PC-9 (cell line): ENCODE measurements around the gene ARSI. TPM values are rescaled to one million over a fixed set of nuclear protein-coding genes. Genes with fewer than 3 reads are reported as not detected.

Source experiments
- BruUV-seq: library from RNA; stranded (reverse); fragments of 400-500 nt; replicated peaks from 2 replicates; lab custom pipeline; 2021; lab: Mats Ljungman, UMichigan
- CTCF ChIA-PET: fragments of 300-600 bp; sonication (Branson Sonifier 250); formaldehyde crosslinking; loops from one replicate; lab custom pipeline; 2022; ENCODE audit warnings: antibody characterized with exemption; lab: Charles Lee
- POLR2A ChIA-PET: fragments of 300-600 bp; sonication (Branson Sonifier 250); formaldehyde crosslinking; loops from one replicate; lab custom pipeline; 2022; ENCODE audit warnings: antibody characterized with exemption; ENCODE audit not compliant: unreplicated experiment; lab: Charles Lee
- DNase-seq, 2 experiments: peaks; one replicate each; pipeline versions ENCODE4 v3.0.0 to v3.0.0-alpha.2; 2015 to 2022; ENCODE audit warnings: mixed read lengths in 1 of 2
- H2AFZ ChIP-seq: fragments of 200-600 bp; sonication (generic); 2 replicates; pipeline ENCODE4 v1.8.1; 2017; ENCODE audit warnings: antibody characterized with exemption
- H3F3A ChIP-seq: fragments of 200-600 bp; sonication (generic); 2 replicates; pipeline ENCODE4 v1.8.1; 2017; ENCODE audit warnings: antibody characterized with exemption, mild to moderate bottlenecking, low read depth; ENCODE audit not compliant: insufficient read depth
- H3K27ac ChIP-seq: fragments of 200-600 bp; sonication (generic); 2 replicates; pipeline ENCODE4 v1.6.1; 2016; ENCODE audit warnings: mixed run types
- H3K27me3 ChIP-seq: fragments of 200-600 bp; sonication (generic); 2 replicates; pipeline ENCODE4 v1.6.1; 2016; ENCODE audit warnings: low read depth, mixed run types; ENCODE audit not compliant: insufficient read depth
- H3K36me3 ChIP-seq: fragments of 200-600 bp; sonication (generic); 2 replicates; pipeline ENCODE4 v1.6.1; 2016; ENCODE audit warnings: low read depth, mixed run types
- H3K4me1 ChIP-seq: fragments of 200-600 bp; sonication (generic); replicated peaks from 2 replicates; pipeline ENCODE4 v1.6.1; 2016; ENCODE audit warnings: mixed run types; ENCODE audit not compliant: insufficient read depth
- H3K4me2 ChIP-seq: fragments of 200-600 bp; sonication (generic); 2 replicates; pipeline ENCODE4 v1.6.1; 2017; ENCODE audit warnings: mixed run types
- H3K4me3 ChIP-seq: fragments of 200-600 bp; sonication (generic); 2 replicates; pipeline ENCODE4 v1.6.1; 2016; ENCODE audit warnings: mixed run types
- H3K79me2 ChIP-seq: fragments of 200-600 bp; sonication (generic); 2 replicates; pipeline ENCODE4 v1.6.1; 2017; ENCODE audit warnings: low read depth, mixed run types
- H3K9me2 ChIP-seq: fragments of 200-600 bp; sonication (generic); 2 replicates; pipeline ENCODE4 v1.8.1; 2017; ENCODE audit warnings: mild to moderate bottlenecking; ENCODE audit not compliant: insufficient read depth
- H3K9me3 ChIP-seq: fragments of 200-600 bp; sonication (generic); 2 replicates; pipeline ENCODE4 v1.8.1; 2016; ENCODE audit warnings: low read depth; ENCODE audit not compliant: insufficient read depth
- H4K20me1 ChIP-seq: fragments of 200-600 bp; sonication (generic); 2 replicates; pipeline ENCODE4 v1.8.1; 2017; ENCODE audit not compliant: insufficient read depth
- CTCF ChIP-seq: fragments of 200-600 bp; sonication (generic); conservative IDR thresholded peaks from 2 replicates; pipeline ENCODE4 v1.6.1; 2017; ENCODE audit warnings: mixed run types, antibody characterized with exemption, mild to moderate bottlenecking, moderate library complexity
- EZH2 ChIP-seq: fragments of 200-600 bp; sonication (generic); IDR thresholded peaks from 2 replicates; pipeline ENCODE4 v1.8.0; 2017; ENCODE audit warnings: antibody characterized with exemption, low read depth
- intact Hi-C: fragments of 100-400 bp; cut with micrococcal nuclease; formaldehyde crosslinking; loops from one replicate; pipeline ENCODE4 v1.10.0; 2022; ENCODE audit not compliant: unreplicated experiment
- total RNA-seq: library from RNA; stranded (reverse); gene quantifications from 2 replicates; pipeline ENCODE4 v1.2.3, GENCODE V29; 2021

ARSI gene
- total RNA-seq, 1 experiment from 2014 or later, result 2.6 TPM

DNA sequence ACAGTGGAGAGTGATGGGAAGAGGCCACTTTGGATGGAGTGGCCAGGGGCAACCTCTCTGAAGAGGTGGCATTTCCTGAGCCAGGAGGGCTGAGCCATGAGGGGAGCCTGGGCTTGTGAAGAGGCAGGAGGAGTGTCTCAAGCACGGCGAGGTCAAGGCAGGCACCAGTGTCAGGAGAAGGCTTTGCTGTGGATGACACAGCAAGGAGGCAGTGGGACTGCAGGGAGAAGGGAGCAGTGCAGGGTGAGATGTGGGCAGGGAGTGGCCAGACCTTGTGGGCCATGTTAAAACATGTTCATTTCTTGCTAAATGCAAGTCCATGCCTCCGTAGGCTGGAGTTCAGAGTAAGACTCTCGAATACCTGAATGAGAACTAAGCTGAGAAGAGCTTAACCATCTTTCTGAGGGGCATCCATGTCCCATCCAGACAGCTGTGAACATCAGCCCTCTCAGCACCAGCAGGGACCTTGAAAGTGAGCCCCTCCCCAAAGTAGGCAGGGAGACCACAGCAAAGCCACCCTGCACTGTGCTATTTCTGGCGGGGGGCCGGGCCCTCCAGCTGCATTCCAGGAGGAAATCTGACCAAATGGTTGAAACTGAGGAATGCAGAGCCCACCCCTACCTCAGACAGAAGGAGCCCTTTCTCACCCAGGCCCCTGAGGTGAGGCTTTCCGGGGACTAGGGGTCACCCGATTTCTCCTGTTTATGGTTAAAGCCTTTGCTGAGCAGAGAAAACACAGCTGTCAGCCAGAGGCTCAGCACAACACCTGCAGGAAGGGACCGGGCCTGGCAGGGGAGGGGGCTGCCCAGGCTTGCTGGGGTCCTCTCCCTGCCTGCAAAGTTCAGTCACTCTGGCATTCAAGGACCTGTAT lies 16.1 kb upstream of the ARSI start:
- Histone ChIP-seq H2AFZ (no peak overlapping the region), H3K9me2 (no peaks in the 10 kb centered on the region), H3K4me3 (no peak overlapping the region), H3K9me3 (no peaks in the 10 kb centered on the region), H3K27me3 (no peaks in the 10 kb centered on the region), H3K4me1 (peaks cover 70% of the 10 kb centered on the region), H3K27ac (peak overlapping the region; percentile 81), H3F3A (peaks cover 56% of the 10 kb centered on the region), H3K79me2 (no peaks in the 10 kb centered on the region), H3K36me3 (no peaks in the 10 kb centered on the region), H4K20me1 (no peaks in the 10 kb centered on the region), H3K4me2 (peak overlapping the region; percentile 68)
- no TSS peak for BruUV-seq
- CTCF ChIA-PET, result no interaction called here
- intact Hi-C loops, result no loop called here
- TF ChIP-seq EZH2 (no peak), CTCF (no peak)
- POLR2A ChIA-PET, result interaction anchor here (0.7 kb wide), 1 partner anchor 99 kb away, joined by 17 read pairs; no protein-coding TSS in a partner anchor
- DNase-seq, result no peak

- intact Hi-C loops, result no loop called here
- ChIA-PET POLR2A (interaction anchor here (0.5 to 0.6 kb wide), 2 partner anchors 9 to 25 kb away, joined by 3 to 4 read pairs; no protein-coding TSS in a partner anchor), CTCF (interaction anchor here (0.6 to 1.3 kb wide), 2 partner anchors 14 to 24 kb away, joined by 3 read pairs; no protein-coding TSS in a partner anchor)
- Histone ChIP-seq H3K4me1 (peaks cover 59% of the 10 kb centered on the region), H3K9me2 (no peaks in the 10 kb centered on the region), H3K27ac (peak overlapping the region; percentile 89), H3K79me2 (no peaks in the 10 kb centered on the region), H3F3A (peaks cover 51% of the 10 kb centered on the region), H3K27me3 (no peaks in the 10 kb centered on the region), H3K36me3 (no peaks in the 10 kb centered on the region), H3K9me3 (no peaks in the 10 kb centered on the region), H3K4me3 (no peak overlapping the region), H2AFZ (no peak overlapping the region), H3K4me2 (peak overlapping the region; percentile 68), H4K20me1 (no peaks in the 10 kb centered on the region)
- TSS peak; percentile 91 for BruUV-seq
- peak; percentile 94 to 97 for DNase-seq
- no peak for TF ChIP-seq EZH2
- no peak for TF ChIP-seq CTCF
Measured at GRCh38 chr5:150317048-150318003, 14.6 kb upstream of the ARSI start.

DNA sequence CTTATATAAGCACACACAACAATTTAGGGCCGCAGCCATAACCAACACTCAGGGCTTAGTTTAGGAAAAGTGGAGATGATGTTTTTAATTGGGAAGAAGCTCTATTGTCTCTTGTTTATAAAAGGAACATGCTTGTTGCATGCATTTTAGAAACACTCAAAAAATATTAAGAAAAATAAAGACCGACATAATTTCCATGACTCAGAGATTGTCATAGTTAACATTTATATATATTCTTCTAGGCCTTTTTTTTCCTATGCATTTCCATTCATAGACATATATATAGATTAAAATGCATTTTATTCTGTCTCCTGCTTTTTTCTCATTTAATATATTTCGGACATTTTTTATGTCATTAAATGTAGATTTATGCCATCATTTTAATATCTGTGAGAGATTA lies 13.6 kb upstream of the ARSI start:
- H3F3A ChIP-seq, result peaks cover 42% of the 10 kb centered on the region
- H3K9me3 ChIP-seq, result no peaks in the 10 kb centered on the region
- H3K27me3 ChIP-seq, result no peaks in the 10 kb centered on the region
- no peak overlapping the region for H3K4me3 ChIP-seq
- no peak for DNase-seq
- H2AFZ ChIP-seq, result no peak overlapping the region
- ChIA-PET CTCF (interaction anchor here (0.6 to 1.3 kb wide), 2 partner anchors 13 to 23 kb away, joined by 3 read pairs; no protein-coding TSS in a partner anchor), POLR2A (interaction anchor here (0.6 kb wide), 1 partner anchor 26 kb away, joined by 4 read pairs; no protein-coding TSS in a partner anchor)
- BruUV-seq, result no TSS peak
- peak overlapping the region; percentile 68; the same call in 1 of the 2 replicates for H3K4me2 ChIP-seq
- no peaks in the 10 kb centered on the region for H3K79me2 ChIP-seq
- peaks cover 49% of the 10 kb centered on the region for H3K4me1 ChIP-seq
- no peaks in the 10 kb centered on the region for H3K9me2 ChIP-seq
- H4K20me1 ChIP-seq, result no peaks in the 10 kb centered on the region
- intact Hi-C loops, result no loop called here
- no peaks in the 10 kb centered on the region for H3K36me3 ChIP-seq
- TF ChIP-seq EZH2 (no peak), CTCF (no peak)
- peak overlapping the region; percentile 89 for H3K27ac ChIP-seq
